Measurements from ENCODE around the gene ZDHHC11. TPM values are rescaled to one million over a fixed set of nuclear protein-coding genes. Genes with fewer than 3 reads are reported as not detected.
A peak's percentile ranks its signal among the peaks of the same experiment; 100 is the strongest.

ZDHHC11 gene
- total and polyA plus RNA-seq, 8 donors = 14.6 to 37.1 (median 25.8) TPM

DNA sequence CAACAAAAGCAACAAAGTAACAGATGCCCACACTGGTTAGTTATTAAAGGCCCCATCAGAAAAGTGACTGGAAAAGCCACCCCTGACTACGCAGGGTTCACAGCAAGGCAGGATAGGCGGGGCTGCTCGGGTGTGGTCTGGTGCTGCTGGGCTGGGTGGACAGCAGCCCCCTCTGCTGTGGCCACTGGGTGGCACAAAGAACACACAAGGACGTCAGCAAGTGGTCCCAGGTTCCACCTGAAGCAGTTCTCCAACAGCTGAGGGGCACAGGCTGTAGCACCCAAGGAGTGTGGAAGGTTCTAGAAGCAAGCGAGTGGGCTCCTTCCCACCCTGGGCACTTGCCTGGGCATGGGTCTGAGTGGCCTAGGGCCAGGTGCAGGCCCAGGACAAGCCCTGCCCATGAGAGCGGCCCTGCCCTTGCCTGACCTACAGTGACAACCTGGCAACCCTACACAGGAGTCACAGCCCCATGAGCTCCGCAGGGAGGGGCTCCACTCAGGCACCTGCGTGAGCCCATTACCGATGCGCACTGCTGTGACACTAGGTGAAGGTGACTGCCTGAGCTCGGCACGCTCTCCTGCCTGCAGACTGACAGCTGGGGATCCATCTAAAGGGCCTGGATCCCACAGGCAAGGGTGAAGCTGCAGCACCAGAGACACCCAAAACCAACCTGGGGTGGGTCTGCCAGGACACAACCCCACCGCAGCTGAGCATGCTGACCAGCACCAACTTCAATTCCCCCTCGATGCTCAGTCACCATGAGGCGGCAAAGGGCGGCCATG is 33.8 kb upstream of the ZDHHC11 start:
- Histone ChIP-seq H3K4me1 (no peaks in the 10 kb centered on the region), H3K36me3 (peaks cover 3 to 93% of the 10 kb centered on the region in 2 donors)
- intact Hi-C loops (cut with DNase I) = no loop called here

GRCh38 chr5:883475-884181 is 32.8 kb upstream of the ZDHHC11 start:
- intact Hi-C loops (cut with DNase I) = no loop called here
- ATAC-seq = no peak
- Histone ChIP-seq H3K27ac (no peak overlapping the region), H3K27me3 (no peaks in the 10 kb centered on the region), H3K4me3 (no peak overlapping the region), H3K4me1 (no peaks in the 10 kb centered on the region), H3K36me3 (peaks cover 3 to 83% of the 10 kb centered on the region in 2 donors), H3K9me3 (no peaks in the 10 kb centered on the region)
- TF ChIP-seq, protein P1, sequence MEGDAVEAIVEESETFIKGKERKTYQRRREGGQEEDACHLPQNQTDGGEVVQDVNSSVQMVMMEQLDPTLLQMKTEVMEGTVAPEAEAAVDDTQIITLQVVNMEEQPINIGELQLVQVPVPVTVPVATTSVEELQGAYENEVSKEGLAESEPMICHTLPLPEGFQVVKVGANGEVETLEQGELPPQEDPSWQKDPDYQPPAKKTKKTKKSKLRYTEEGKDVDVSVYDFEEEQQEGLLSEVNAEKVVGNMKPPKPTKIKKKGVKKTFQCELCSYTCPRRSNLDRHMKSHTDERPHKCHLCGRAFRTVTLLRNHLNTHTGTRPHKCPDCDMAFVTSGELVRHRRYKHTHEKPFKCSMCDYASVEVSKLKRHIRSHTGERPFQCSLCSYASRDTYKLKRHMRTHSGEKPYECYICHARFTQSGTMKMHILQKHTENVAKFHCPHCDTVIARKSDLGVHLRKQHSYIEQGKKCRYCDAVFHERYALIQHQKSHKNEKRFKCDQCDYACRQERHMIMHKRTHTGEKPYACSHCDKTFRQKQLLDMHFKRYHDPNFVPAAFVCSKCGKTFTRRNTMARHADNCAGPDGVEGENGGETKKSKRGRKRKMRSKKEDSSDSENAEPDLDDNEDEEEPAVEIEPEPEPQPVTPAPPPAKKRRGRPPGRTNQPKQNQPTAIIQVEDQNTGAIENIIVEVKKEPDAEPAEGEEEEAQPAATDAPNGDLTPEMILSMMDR (IDR thresholded peaks at IDR 0.05) = no peak
- DNase-seq = peak in 1 of 4 donors; percentile 60

More for the DNA sequence above, 33.8 kb upstream of the ZDHHC11 start:
- no peak for DNase-seq
- TF ChIP-seq, protein P1 (IDR thresholded peaks at IDR 0.05) = no peak
- Histone ChIP-seq H3K4me3 (no peak overlapping the region), H3K27me3 (no peaks in the 10 kb centered on the region), H3K27ac (no peak overlapping the region), H3K9me3 (no peaks in the 10 kb centered on the region)
- no peak for ATAC-seq

- Histone ChIP-seq H3K9me3 (no peaks in the 10 kb centered on the region), H3K4me3 (no peak overlapping the region), H3K27ac (no peak overlapping the region), H3K36me3 (peaks cover 3 to 82% of the 10 kb centered on the region in 2 donors), H3K27me3 (no peaks in the 10 kb centered on the region), H3K4me1 (no peaks in the 10 kb centered on the region)
- intact Hi-C loops (cut with DNase I) = no loop called here
- ATAC-seq = no peak
- TF ChIP-seq, protein P1 (IDR thresholded peaks at IDR 0.05) = no peak
- DNase-seq = peak in 1 of 4 donors; percentile 46
These were observed 31.7 kb upstream of the ZDHHC11 start for GRCh38 chr5:882253-883183.

DNA sequence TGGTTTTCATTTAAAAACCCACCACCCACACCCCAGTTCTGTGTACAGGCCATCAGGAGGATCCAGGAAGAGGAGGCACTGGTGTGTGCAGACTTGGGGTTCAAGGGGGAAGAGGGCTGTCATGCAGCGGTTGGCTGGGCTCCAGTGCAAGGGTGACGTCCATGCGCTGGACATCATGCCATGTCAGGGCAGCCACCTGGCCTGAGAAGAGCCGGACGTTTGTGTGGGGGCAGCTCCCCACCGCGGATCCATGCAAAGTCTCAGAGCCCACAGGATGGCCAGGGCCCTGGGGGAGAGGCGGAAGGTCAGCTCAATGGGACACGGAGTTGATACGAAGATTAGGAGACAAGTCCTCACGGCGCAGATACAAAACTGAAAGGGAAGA is 30.8 kb upstream of the ZDHHC11 start:
- intact Hi-C loops (cut with DNase I) = no loop called here
- Histone ChIP-seq H3K4me1 (no peaks in the 10 kb centered on the region), H3K4me3 (no peak overlapping the region), H3K9me3 (no peaks in the 10 kb centered on the region), H3K27ac (no peak overlapping the region), H3K36me3 (peaks cover 3 to 82% of the 10 kb centered on the region in 2 donors), H3K27me3 (no peaks in the 10 kb centered on the region)
- TF ChIP-seq, protein P1 (IDR thresholded peaks at IDR 0.05) = no peak
- ATAC-seq (no peak), DNase-seq (peak in 1 of 4 donors; percentile 47)
